Measurements from ENCODE around the gene BRD4. TPM values are rescaled to one million over a fixed set of nuclear protein-coding genes. Genes with fewer than 3 reads are reported as not detected.

The BRD4 gene
- total and polyA plus RNA-seq, 2 donors (not counting 3 experiments of a cell fraction or from before 2014, with no cell fraction given), result 14.9 to 125 TPM

DNA sequence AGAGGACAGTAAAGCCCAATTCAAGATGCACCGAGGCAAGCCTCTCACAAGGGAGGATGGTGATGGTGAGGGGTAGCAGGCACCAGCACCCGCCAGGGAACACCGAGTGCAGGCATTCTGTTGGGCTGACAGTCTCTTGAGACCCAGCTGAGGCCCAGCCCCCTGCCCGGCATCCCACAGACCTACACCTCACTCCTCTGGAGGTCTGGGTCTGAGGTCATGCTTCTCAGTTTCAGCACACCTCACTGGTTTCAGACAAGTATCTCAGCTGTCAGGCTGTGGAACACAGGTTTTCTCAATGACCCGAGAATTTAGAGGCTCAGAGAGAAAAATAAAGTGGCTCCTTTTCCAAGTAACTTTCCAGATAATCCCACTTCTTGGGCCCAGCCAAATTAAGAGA is 72.4 kb downstream of the BRD4 start:
- TF ChIP-seq POLR2AphosphoS5 (IDR thresholded peaks at IDR 0.05; ENCODE audit: insufficient read depth, low read depth, low read length) (no peak), MYC (IDR thresholded peaks at IDR 0.05; ENCODE audit: low read depth, low read length) (no peak), POLR2A (IDR thresholded peaks at IDR 0.05; ENCODE audit: low read depth, low read length) (no peak), GATA2 (IDR thresholded peaks at IDR 0.05; ENCODE audit: insufficient read depth, insufficient read length, low read depth, low read length) (no peak), FOS (IDR thresholded peaks at IDR 0.05; ENCODE audit: borderline replicate concordance, insufficient read depth, low read length) (no peak), EZH2 (IDR thresholded peaks at IDR 0.05; ENCODE audit: borderline replicate concordance, low read depth, low read length, severe bottlenecking) (no peak), JUN (IDR thresholded peaks at IDR 0.05; ENCODE audit: borderline replicate concordance, insufficient read depth, insufficient read length, low read depth) (no peak)
- TF ChIP-seq, protein P1, sequence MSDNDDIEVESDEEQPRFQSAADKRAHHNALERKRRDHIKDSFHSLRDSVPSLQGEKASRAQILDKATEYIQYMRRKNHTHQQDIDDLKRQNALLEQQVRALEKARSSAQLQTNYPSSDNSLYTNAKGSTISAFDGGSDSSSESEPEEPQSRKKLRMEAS (IDR thresholded peaks at IDR 0.05; ENCODE audit: insufficient read depth, insufficient read length), result no peak
- TF ChIP-seq, protein P2, sequence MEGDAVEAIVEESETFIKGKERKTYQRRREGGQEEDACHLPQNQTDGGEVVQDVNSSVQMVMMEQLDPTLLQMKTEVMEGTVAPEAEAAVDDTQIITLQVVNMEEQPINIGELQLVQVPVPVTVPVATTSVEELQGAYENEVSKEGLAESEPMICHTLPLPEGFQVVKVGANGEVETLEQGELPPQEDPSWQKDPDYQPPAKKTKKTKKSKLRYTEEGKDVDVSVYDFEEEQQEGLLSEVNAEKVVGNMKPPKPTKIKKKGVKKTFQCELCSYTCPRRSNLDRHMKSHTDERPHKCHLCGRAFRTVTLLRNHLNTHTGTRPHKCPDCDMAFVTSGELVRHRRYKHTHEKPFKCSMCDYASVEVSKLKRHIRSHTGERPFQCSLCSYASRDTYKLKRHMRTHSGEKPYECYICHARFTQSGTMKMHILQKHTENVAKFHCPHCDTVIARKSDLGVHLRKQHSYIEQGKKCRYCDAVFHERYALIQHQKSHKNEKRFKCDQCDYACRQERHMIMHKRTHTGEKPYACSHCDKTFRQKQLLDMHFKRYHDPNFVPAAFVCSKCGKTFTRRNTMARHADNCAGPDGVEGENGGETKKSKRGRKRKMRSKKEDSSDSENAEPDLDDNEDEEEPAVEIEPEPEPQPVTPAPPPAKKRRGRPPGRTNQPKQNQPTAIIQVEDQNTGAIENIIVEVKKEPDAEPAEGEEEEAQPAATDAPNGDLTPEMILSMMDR (IDR thresholded peaks at IDR 0.05; ENCODE audit: extremely low read depth in 1 of 2, insufficient read depth in 1 of 2, low read depth in 1 of 2, low read length in 2 of 2), result no peak
- no peaks in the 10 kb centered on the region for H3K27me3 ChIP-seq (ENCODE audit: control insufficient read depth in 2 of 2, insufficient read depth in 2 of 2, low read length in 2 of 2)
- intact Hi-C loops (cut with micrococcal nuclease) (loop anchor here (10.0 kb wide), 1 partner anchor 155 kb away; the partner anchor contains the start of gene SYDE1), dilution Hi-C loops (cut with MboI; ENCODE audit: extremely low pct_ligation_motif_present, low sequenced_read_pairs) (no loop called here)
- DNase-seq (ENCODE audit: low read depth, low spot score) (no peak), FAIRE-seq (no peak)
- BruUV-seq (replicated peaks), result no TSS peak
- no peak overlapping the region for H3K4me2 ChIP-seq (ENCODE audit: insufficient read depth, low read length)
- H3K4me3 ChIP-seq (replicated peaks in 1 of 3; ENCODE audit: insufficient read depth in 1 of 3, low read depth in 1 of 3, low read length in 3 of 3), result no peak overlapping the region
- H2AFZ ChIP-seq (ENCODE audit: low read depth, low read length), result no peak overlapping the region
- H3K36me3 ChIP-seq (ENCODE audit: control insufficient read depth in 2 of 2, extremely low read depth in 1 of 2, insufficient read depth in 2 of 2, low read length in 2 of 2), result peaks cover 13 to 83% of the 10 kb centered on the region in 2 experiments
- peaks cover 24% of the 10 kb centered on the region for H3K79me2 ChIP-seq (ENCODE audit: control insufficient read depth, insufficient read depth, low read length)
- no peaks in the 10 kb centered on the region for H4K20me1 ChIP-seq (replicated peaks; ENCODE audit: control insufficient read depth, extremely low read depth, insufficient read depth, low read length)
- H3K9me1 ChIP-seq (replicated peaks; ENCODE audit: control insufficient read depth, extremely low read depth, insufficient read depth, low read length), result no peaks in the 10 kb centered on the region
- no peak overlapping the region for H3K27ac ChIP-seq (ENCODE audit: insufficient read depth, low read depth, low read length)
- H3K4me1 ChIP-seq (ENCODE audit: control insufficient read depth, extremely low read depth, insufficient read depth, low read length), result no peaks in the 10 kb centered on the region
- H3K9ac ChIP-seq (replicated peaks; ENCODE audit: extremely low read depth, insufficient read depth, low read length), result no peak overlapping the region
- no peaks in the 10 kb centered on the region for H3K9me3 ChIP-seq (replicated peaks; ENCODE audit: control insufficient read depth, insufficient read depth, low read length)
- CTCF ChIA-PET, result interaction anchor here (1.4 kb wide), 1 partner anchor 83 kb away, joined by 5 read pairs; no protein-coding TSS in a partner anchor
- POLR2A ChIA-PET, result no interaction called here
